ENCODE data around the gene SHE. TPM values are rescaled to one million over a fixed set of nuclear protein-coding genes. Genes with fewer than 3 reads are reported as not detected.
A peak's percentile ranks its signal among the peaks of the same experiment; 100 is the strongest.

SHE gene
- total and polyA plus RNA-seq, 4 donors = 3.1 to 7.5 (median 4.7) TPM

DNA sequence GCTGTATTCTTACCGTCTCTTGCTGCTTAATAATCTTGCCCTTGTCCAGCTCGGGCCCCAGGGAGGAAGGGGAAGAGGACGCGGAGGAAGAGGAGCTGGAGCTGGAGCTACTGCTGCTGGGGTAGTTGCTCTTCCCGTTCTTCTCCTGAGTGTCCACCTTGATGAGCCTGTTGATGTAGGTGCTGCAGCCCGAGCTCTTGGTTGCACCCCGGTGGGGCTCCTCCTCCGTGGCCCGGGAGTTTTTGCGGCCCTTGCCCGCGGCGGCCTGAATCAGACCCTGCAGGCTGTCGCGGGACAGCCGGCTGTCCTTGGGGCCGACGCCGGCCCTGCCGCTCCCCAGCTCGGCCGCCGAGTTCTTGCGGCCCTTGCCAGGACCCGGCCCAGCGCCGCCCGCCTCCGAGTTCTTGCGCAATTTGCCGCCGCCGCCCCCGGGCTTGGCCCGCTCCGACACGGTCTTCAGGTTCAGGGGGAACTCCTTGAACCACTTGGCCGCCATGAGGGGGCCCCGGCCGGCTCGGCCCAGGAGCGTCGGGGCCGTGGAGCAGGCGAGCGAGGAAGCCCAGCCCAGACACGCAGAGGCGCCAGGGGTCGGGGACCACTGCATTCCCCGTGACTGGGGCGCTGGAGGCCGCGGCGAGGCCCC lies 668 bp downstream of the SHE start:
- no peak for DNase-seq (ENCODE audit: low spot score)
- peak overlapping the region in 1 of 2 donors; percentile 36 for H3K27ac ChIP-seq (ENCODE audit: low read depth in 1 of 2, low read length in 2 of 2)
- no peaks in the 10 kb centered on the region for H3K27me3 ChIP-seq (ENCODE audit: control insufficient read depth in 4 of 4, insufficient read depth in 4 of 4, low read length in 3 of 4)
- peaks cover 6 to 16% (median 13%) of the 10 kb centered on the region in 4 donors for H3K4me1 ChIP-seq (ENCODE audit: control insufficient read depth in 4 of 4, insufficient read depth in 4 of 4, low read length in 3 of 4)
- H3K9me3 ChIP-seq (ENCODE audit: control insufficient read depth in 4 of 4, low read length in 3 of 4) = peaks cover 0 to 2% (median 0%) of the 10 kb centered on the region in 4 donors
- 7% methylated on average over 54 of the region's 54 CpGs for WGBS
- H3K36me3 ChIP-seq (ENCODE audit: control insufficient read depth in 4 of 4, insufficient read depth in 3 of 4, low read depth in 1 of 4, low read length in 3 of 4) = peaks cover 0 to 2% (median 0%) of the 10 kb centered on the region in 4 donors
- H3K4me3 ChIP-seq (ENCODE audit: low read depth in 1 of 3, low read length in 3 of 3) = peak overlapping the region; percentile 49 to 71 (median 67)
- TF ChIP-seq, protein P1, sequence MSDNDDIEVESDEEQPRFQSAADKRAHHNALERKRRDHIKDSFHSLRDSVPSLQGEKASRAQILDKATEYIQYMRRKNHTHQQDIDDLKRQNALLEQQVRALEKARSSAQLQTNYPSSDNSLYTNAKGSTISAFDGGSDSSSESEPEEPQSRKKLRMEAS (IDR thresholded peaks at IDR 0.05) = no peak
- TF ChIP-seq SP1 (IDR thresholded peaks at IDR 0.05) (no peak), EGR1 (IDR thresholded peaks at IDR 0.05; ENCODE audit: low read depth in 2 of 2) (no peak), RAD21 (IDR thresholded peaks at IDR 0.05) (no peak), FOXA1 (IDR thresholded peaks at IDR 0.05) (no peak), REST (IDR thresholded peaks at IDR 0.05) (no peak), JUND (IDR thresholded peaks at IDR 0.05) (no peak), RXRA (IDR thresholded peaks at IDR 0.05) (no peak), ZBTB33 (IDR thresholded peaks at IDR 0.05) (no peak), GABPA (IDR thresholded peaks at IDR 0.05 in 1 of 2, conservative IDR thresholded peaks at IDR 0.05 in 1 of 2) (no peak), FOXA2 (IDR thresholded peaks at IDR 0.05) (no peak), YY1 (IDR thresholded peaks at IDR 0.05) (no peak), TAF1 (conservative IDR thresholded peaks at IDR 0.05) (no peak), HNF4G (IDR thresholded peaks at IDR 0.05) (no peak), HNF4A (conservative IDR thresholded peaks at IDR 0.05) (no peak), NR2F2 (IDR thresholded peaks at IDR 0.05) (no peak)
- TF ChIP-seq, protein P2, sequence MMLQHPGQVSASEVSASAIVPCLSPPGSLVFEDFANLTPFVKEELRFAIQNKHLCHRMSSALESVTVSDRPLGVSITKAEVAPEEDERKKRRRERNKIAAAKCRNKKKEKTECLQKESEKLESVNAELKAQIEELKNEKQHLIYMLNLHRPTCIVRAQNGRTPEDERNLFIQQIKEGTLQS (IDR thresholded peaks at IDR 0.05) = no peak
- TF ChIP-seq, protein P3, sequence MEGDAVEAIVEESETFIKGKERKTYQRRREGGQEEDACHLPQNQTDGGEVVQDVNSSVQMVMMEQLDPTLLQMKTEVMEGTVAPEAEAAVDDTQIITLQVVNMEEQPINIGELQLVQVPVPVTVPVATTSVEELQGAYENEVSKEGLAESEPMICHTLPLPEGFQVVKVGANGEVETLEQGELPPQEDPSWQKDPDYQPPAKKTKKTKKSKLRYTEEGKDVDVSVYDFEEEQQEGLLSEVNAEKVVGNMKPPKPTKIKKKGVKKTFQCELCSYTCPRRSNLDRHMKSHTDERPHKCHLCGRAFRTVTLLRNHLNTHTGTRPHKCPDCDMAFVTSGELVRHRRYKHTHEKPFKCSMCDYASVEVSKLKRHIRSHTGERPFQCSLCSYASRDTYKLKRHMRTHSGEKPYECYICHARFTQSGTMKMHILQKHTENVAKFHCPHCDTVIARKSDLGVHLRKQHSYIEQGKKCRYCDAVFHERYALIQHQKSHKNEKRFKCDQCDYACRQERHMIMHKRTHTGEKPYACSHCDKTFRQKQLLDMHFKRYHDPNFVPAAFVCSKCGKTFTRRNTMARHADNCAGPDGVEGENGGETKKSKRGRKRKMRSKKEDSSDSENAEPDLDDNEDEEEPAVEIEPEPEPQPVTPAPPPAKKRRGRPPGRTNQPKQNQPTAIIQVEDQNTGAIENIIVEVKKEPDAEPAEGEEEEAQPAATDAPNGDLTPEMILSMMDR (IDR thresholded peaks at IDR 0.05; ENCODE audit: low read depth, low read length, missing input control) = no peak
- no peak overlapping the region for H3K9ac ChIP-seq (ENCODE audit: low read depth in 1 of 2, low read length in 2 of 2)

All from liver (tissue), 9 donors.